Activated CD4-positive, alpha-beta T cell treated with anti-CD3 and anti-CD28 coated beads, Interleukin-10, Interleukin-2, amounts not matched to agents 100 ng/mL and 50 ng/mL, durations not matched to agents 16 hours and 8 hours (primary cell): Measurements from ENCODE around the gene PGM3.

Experiments
- DNase-seq: peaks from one replicate; pipeline ENCODE4 v3.0.0-alpha.2; 2020

Gene PGM3

DNA sequence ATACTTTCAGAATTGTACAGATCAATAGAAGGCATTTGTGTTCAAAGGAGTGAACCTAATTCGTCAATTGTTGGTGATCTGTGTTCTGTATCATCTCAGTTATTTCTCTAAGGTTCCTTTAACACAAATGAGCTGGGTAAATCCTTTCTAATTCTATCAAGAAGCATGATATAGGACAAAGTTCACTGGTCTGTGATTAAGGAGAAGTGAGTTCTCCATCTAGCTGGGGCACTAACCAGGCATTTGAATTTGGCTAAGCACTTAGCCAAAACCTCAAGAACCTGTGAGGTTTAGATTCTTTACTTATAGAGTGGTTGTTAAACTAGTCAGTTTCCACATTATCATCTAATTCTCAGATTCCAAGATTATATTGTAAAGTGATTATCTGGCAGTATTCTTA is 75.3 kb downstream of the PGM3 start:
- DNase-seq = no peak
